H1 (cell line): ENCODE results near the gene CLEC4F.

ENCODE experiments used
- CEBPB ChIP-seq: IDR thresholded peaks from 2 replicates; pipeline ENCODE4 v1.6.1; 2012; ENCODE audit warnings: low read depth, low read length
- EGR1 ChIP-seq: IDR thresholded peaks from 2 replicates; pipeline ENCODE4 v1.6.1; 2011; ENCODE audit warnings: low read depth, low read length, borderline replicate concordance
- EP300 ChIP-seq, 2 experiments: IDR thresholded peaks; 1 replicate in 1 of 2; 2 replicates in 1 of 2; pipeline ENCODE4 v1.6.1; 2011 to 2012; ENCODE audit warnings: low read depth in 2 of 2, low read length in 2 of 2, mild to moderate bottlenecking in 2 of 2, borderline replicate concordance in 1 of 2, inconsistent platforms in 1 of 2, moderate library complexity in 1 of 2
- EZH2 ChIP-seq: fragments of 200-600 bp; sonication (generic); IDR thresholded peaks from 2 replicates; pipeline ENCODE4 v1.7.1; 2012; ENCODE audit warnings: low read depth, mild to moderate bottlenecking, moderate library complexity, low read length, inconsistent platforms; ENCODE audit not compliant: severe bottlenecking
- POLR2AphosphoS5 ChIP-seq: IDR thresholded peaks from 2 replicates; pipeline ENCODE4 v1.6.1; 2011; ENCODE audit warnings: low read depth, low read length
- RBBP5 ChIP-seq: IDR thresholded peaks from 2 replicates; pipeline ENCODE4 v1.7.1; 2012; ENCODE audit warnings: low read depth, mild to moderate bottlenecking, inconsistent platforms, low read length, moderate library complexity, borderline replicate concordance
- RFX5 ChIP-seq: IDR thresholded peaks from 2 replicates; pipeline ENCODE4 v1.6.1; 2011; ENCODE audit warnings: low read depth, low read length, improper control_type of control experiment, borderline replicate concordance
- SP1 ChIP-seq: IDR thresholded peaks from 2 replicates; pipeline ENCODE4 v1.6.1; 2011; ENCODE audit warnings: low read depth, low read length
- SRF ChIP-seq: IDR thresholded peaks from 2 replicates; pipeline ENCODE4 v1.6.1; 2011; ENCODE audit warnings: mild to moderate bottlenecking, low read depth, low read length, moderate library complexity
- TEAD4 ChIP-seq: IDR thresholded peaks from 2 replicates; pipeline ENCODE4 v1.6.1; 2012; ENCODE audit warnings: low read depth, low read length, inconsistent platforms, mixed read lengths
- YY1 ChIP-seq: IDR thresholded peaks from 2 replicates; pipeline ENCODE4 v1.6.1; 2011; ENCODE audit warnings: low read depth, mild to moderate bottlenecking, low read length
- TF ChIP-seq, protein P1 (sequence below), 3 experiments: IDR thresholded peaks; 1 replicate in 2 of 3; 2 replicates in 1 of 3; pipeline versions ENCODE4 v1.5.1 to v1.6.1; 2011; ENCODE audit warnings: low read length in 3 of 3, mild to moderate bottlenecking in 3 of 3, inconsistent platforms in 2 of 3, low read depth in 1 of 3, moderate library complexity in 1 of 3; ENCODE audit not compliant: insufficient read depth in 1 of 3; ENCODE audit errors: control extremely low read depth in 1 of 3
- TF ChIP-seq, protein P2 (sequence below): IDR thresholded peaks from 2 replicates; pipeline ENCODE4 v1.6.1; 2011; ENCODE audit warnings: low read depth, mild to moderate bottlenecking, low read length; ENCODE audit not compliant: insufficient read depth
- TF ChIP-seq, protein P3 (sequence below): IDR thresholded peaks from 2 replicates; pipeline ENCODE4 v1.6.1; 2012; ENCODE audit warnings: inconsistent platforms

DNA sequence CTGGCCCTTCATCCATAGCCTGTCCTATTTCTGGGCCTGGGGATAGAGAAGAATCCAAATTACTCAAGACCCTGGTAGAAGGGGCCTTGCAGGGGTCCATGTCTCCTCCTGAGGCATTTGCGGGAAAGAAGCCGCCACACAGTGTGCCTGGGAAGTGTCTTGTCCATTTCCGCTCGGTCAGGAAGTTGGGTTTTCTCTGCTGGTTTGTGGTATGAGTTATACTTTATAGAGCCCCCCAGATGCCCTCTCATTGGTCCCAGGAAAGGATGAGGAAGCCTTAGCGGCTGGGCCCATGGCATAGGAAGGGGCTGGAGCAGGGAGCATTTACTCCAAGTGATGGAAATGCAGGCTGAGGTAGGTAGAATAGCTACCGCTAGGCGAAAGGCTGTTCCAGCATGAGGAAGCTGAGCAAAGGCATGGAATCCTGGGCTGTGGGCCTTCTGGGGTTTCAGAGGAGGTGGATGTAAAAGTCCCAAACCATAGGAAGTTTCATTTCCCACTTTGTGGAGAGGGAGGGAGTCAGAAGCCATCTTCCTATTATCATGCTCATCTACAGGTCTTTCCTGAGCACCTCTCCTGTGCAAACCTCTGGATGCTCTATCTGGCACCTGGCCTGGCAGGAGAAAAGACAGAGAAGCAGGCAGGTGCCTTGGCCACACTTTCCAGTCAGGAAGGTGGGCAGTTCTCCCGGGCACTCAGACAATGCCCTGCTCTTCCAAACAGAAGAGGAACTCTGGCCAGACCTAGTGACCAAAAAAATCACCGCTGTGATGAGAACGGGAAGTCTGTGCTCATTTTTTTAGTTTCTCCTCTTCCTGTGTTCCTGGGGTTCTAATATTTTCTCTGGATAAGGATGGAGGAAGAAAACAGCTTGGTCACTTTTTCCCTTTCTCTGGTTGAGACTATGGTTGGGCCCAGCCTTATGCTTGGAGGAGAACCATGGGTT is 17.9 kb upstream of the CLEC4F start:
- no peak for TF ChIP-seq RFX5
- TF ChIP-seq, protein P1, sequence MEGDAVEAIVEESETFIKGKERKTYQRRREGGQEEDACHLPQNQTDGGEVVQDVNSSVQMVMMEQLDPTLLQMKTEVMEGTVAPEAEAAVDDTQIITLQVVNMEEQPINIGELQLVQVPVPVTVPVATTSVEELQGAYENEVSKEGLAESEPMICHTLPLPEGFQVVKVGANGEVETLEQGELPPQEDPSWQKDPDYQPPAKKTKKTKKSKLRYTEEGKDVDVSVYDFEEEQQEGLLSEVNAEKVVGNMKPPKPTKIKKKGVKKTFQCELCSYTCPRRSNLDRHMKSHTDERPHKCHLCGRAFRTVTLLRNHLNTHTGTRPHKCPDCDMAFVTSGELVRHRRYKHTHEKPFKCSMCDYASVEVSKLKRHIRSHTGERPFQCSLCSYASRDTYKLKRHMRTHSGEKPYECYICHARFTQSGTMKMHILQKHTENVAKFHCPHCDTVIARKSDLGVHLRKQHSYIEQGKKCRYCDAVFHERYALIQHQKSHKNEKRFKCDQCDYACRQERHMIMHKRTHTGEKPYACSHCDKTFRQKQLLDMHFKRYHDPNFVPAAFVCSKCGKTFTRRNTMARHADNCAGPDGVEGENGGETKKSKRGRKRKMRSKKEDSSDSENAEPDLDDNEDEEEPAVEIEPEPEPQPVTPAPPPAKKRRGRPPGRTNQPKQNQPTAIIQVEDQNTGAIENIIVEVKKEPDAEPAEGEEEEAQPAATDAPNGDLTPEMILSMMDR (IDR thresholded peaks at IDR 0.05; ENCODE audit: control extremely low read depth in 1 of 3, insufficient read depth in 1 of 3, low read depth in 1 of 3, low read length in 3 of 3): no peak
- no peak for TF ChIP-seq RBBP5
- no peak for TF ChIP-seq EZH2
- no peak for TF ChIP-seq CEBPB
- TF ChIP-seq YY1: no peak
- no peak for TF ChIP-seq EP300 (IDR thresholded peaks at IDR 0.05; ENCODE audit: borderline replicate concordance in 1 of 2, low read depth in 2 of 2, low read length in 2 of 2)
- TF ChIP-seq POLR2AphosphoS5: no peak
- TF ChIP-seq, protein P2, sequence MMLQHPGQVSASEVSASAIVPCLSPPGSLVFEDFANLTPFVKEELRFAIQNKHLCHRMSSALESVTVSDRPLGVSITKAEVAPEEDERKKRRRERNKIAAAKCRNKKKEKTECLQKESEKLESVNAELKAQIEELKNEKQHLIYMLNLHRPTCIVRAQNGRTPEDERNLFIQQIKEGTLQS: no peak
- TF ChIP-seq, protein P3, sequence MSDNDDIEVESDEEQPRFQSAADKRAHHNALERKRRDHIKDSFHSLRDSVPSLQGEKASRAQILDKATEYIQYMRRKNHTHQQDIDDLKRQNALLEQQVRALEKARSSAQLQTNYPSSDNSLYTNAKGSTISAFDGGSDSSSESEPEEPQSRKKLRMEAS: no peak
- TF ChIP-seq SRF: no peak
- no peak for TF ChIP-seq TEAD4
- no peak for TF ChIP-seq SP1
- no peak for TF ChIP-seq EGR1
